ENCODE results near the gene GOLGA7B.

GRCh38 chr10:97888641-97889262 lies 39.1 kb downstream of the GOLGA7B start:
- TF ChIP-seq POLR2A (IDR thresholded peaks at IDR 0.05): no peak
- TF ChIP-seq CTCF (IDR thresholded peaks at IDR 0.05): no peak

Measured in upper lobe of left lung (tissue), 4 donors.